Fibroblast of skin of left biceps (primary cell): ENCODE measurements around the gene CADPS2.

Source experiments
- DNase-seq, 2 experiments: peaks; one replicate each; pipeline ENCODE4 v3.0.0-alpha.2; 2013; ENCODE audit warnings: low read depth in 2 of 2

The CADPS2 gene

GRCh38 chr7:122770686-122771335 lies 115.4 kb downstream of the CADPS2 start:
- DNase-seq = no peak

GRCh38 chr7:122768827-122769226 lies 117.4 kb downstream of the CADPS2 start:
- no peak for DNase-seq

GRCh38 chr7:122767339-122767738 lies 118.9 kb downstream of the CADPS2 start:
- no peak for DNase-seq

- DNase-seq = no peak
Measured at GRCh38 chr7:122766593-122766992, 119.7 kb downstream of the CADPS2 start.

- DNase-seq = no peak
Measured at GRCh38 chr7:122764902-122765301, 121.4 kb downstream of the CADPS2 start.

- no peak for DNase-seq
Measured at GRCh38 chr7:122764020-122764419, 122.2 kb downstream of the CADPS2 start.

GRCh38 chr7:122762071-122762470 lies 124.2 kb downstream of the CADPS2 start:
- DNase-seq = no peak

GRCh38 chr7:122758501-122758900 lies 127.8 kb downstream of the CADPS2 start:
- DNase-seq = no peak

GRCh38 chr7:122756860-122757259 lies 129.4 kb downstream of the CADPS2 start:
- DNase-seq = no peak

- DNase-seq = no peak
Measured at GRCh38 chr7:122755696-122756095, 130.6 kb downstream of the CADPS2 start.

- no peak for DNase-seq
Measured at GRCh38 chr7:122752583-122752982, 133.7 kb downstream of the CADPS2 start.

- no peak for DNase-seq
Measured at GRCh38 chr7:122750389-122750788, 135.9 kb downstream of the CADPS2 start.

- DNase-seq = no peak
Measured at GRCh38 chr7:122748195-122748594, 138.1 kb downstream of the CADPS2 start.

GRCh38 chr7:122746948-122747347 lies 139.3 kb downstream of the CADPS2 start:
- no peak for DNase-seq

GRCh38 chr7:122743211-122743610 lies 143.0 kb downstream of the CADPS2 start:
- DNase-seq = no peak

GRCh38 chr7:122738947-122739346 lies 147.3 kb downstream of the CADPS2 start:
- DNase-seq = no peak

- DNase-seq = no peak
Measured at GRCh38 chr7:122736183-122736582, 150.1 kb downstream of the CADPS2 start.

- DNase-seq = no peak
Measured at GRCh38 chr7:122727759-122728158, 158.5 kb downstream of the CADPS2 start.

GRCh38 chr7:122727354-122727753 lies 158.9 kb downstream of the CADPS2 start:
- no peak for DNase-seq

GRCh38 chr7:122726881-122727280 lies 159.4 kb downstream of the CADPS2 start:
- no peak for DNase-seq

GRCh38 chr7:122724366-122724765 lies 161.9 kb downstream of the CADPS2 start:
- no peak for DNase-seq

GRCh38 chr7:122719010-122719578 lies 167.2 kb downstream of the CADPS2 start:
- no peak for DNase-seq

GRCh38 chr7:122717356-122718089 lies 168.7 kb downstream of the CADPS2 start:
- no peak for DNase-seq
